ENCODE measurements around the gene SLC10A7. TPM values are rescaled to one million over a fixed set of nuclear protein-coding genes. Genes with fewer than 3 reads are reported as not detected.

Gene SLC10A7
- total and polyA plus RNA-seq, 2 of the 13 experiments (the other 11 are each of a cell fraction or from before 2014, with no cell fraction given): 18.5 to 18.8 TPM

DNA sequence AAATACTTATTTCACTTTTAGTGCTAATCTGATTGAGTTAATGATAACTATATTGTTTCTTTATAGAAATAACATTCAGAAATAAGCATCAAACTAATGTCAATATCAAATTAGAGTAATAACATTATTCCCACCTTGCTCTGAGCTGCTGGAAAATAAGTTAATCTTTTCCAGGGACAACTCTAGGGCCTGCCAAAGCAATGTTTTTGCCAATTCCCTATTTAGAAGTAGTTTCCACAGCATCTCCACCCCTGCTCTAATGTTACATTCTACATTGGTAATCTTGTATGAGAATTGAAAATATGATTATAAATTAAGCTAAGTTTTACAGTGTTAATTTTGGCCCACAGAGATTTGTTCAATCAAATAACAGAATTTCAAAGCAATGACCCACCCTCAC, 239.1 kb downstream of the SLC10A7 start (continued):
- TF ChIP-seq, protein P1, sequence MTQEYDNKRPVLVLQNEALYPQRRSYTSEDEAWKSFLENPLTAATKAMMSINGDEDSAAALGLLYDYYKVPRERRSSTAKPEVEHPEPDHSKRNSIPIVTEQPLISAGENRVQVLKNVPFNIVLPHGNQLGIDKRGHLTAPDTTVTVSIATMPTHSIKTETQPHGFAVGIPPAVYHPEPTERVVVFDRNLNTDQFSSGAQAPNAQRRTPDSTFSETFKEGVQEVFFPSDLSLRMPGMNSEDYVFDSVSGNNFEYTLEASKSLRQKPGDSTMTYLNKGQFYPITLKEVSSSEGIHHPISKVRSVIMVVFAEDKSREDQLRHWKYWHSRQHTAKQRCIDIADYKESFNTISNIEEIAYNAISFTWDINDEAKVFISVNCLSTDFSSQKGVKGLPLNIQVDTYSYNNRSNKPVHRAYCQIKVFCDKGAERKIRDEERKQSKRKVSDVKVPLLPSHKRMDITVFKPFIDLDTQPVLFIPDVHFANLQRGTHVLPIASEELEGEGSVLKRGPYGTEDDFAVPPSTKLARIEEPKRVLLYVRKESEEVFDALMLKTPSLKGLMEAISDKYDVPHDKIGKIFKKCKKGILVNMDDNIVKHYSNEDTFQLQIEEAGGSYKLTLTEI (CRISPR knock-in tag; conservative IDR thresholded peaks at IDR 0.05): no peak
- TF ChIP-seq GABPA (IDR thresholded peaks at IDR 0.05; ENCODE audit: low read depth, low read length) (no peak), GABPA (CRISPR knock-in tag; IDR thresholded peaks at IDR 0.05; ENCODE audit: low read depth) (no peak), AGO1 (IDR thresholded peaks at IDR 0.05; ENCODE audit: low read depth, low read length, poor library complexity, severe bottlenecking) (no peak)
- TF ChIP-seq, protein P2, sequence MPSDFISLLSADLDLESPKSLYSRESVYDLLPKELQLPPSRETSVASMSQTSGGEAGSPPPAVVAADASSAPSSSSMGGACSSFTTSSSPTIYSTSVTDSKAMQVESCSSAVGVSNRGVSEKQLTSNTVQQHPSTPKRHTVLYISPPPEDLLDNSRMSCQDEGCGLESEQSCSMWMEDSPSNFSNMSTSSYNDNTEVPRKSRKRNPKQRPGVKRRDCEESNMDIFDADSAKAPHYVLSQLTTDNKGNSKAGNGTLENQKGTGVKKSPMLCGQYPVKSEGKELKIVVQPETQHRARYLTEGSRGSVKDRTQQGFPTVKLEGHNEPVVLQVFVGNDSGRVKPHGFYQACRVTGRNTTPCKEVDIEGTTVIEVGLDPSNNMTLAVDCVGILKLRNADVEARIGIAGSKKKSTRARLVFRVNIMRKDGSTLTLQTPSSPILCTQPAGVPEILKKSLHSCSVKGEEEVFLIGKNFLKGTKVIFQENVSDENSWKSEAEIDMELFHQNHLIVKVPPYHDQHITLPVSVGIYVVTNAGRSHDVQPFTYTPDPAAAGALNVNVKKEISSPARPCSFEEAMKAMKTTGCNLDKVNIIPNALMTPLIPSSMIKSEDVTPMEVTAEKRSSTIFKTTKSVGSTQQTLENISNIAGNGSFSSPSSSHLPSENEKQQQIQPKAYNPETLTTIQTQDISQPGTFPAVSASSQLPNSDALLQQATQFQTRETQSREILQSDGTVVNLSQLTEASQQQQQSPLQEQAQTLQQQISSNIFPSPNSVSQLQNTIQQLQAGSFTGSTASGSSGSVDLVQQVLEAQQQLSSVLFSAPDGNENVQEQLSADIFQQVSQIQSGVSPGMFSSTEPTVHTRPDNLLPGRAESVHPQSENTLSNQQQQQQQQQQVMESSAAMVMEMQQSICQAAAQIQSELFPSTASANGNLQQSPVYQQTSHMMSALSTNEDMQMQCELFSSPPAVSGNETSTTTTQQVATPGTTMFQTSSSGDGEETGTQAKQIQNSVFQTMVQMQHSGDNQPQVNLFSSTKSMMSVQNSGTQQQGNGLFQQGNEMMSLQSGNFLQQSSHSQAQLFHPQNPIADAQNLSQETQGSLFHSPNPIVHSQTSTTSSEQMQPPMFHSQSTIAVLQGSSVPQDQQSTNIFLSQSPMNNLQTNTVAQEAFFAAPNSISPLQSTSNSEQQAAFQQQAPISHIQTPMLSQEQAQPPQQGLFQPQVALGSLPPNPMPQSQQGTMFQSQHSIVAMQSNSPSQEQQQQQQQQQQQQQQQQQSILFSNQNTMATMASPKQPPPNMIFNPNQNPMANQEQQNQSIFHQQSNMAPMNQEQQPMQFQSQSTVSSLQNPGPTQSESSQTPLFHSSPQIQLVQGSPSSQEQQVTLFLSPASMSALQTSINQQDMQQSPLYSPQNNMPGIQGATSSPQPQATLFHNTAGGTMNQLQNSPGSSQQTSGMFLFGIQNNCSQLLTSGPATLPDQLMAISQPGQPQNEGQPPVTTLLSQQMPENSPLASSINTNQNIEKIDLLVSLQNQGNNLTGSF (CRISPR knock-in tag; IDR thresholded peaks at IDR 0.05): no peak

DNA sequence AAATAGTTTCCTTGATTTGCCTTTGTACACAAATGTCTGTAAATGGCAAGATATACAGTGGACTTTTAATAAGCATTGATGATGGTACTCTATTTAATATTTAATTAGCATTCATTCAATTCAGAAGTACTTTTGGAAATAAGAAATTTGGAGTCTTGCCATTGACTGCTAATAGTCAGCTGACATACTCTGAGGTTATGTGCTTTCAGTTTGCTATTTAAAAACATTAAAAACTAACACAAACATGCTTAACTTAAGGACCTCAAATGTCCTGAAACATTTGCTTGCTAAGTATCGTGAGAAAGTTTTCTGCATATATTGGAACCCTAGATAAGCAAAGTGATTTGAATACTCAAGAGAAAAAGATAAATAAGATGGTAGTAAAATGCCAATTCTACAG, 242.8 kb downstream of the SLC10A7 start:
- Histone ChIP-seq H3K27ac (ENCODE audit: extremely low read length, insufficient read depth, low read length) (no peak overlapping the region), H3K4me3 (replicated peaks in 1 of 3; ENCODE audit: insufficient read depth in 1 of 3, low read depth in 2 of 3, low read length in 3 of 3) (no peak overlapping the region), H3K4me2 (ENCODE audit: low read depth, low read length) (no peak overlapping the region), H3K9ac (ENCODE audit: insufficient read depth, low read depth, low read length) (no peak overlapping the region), H3K4me1 (ENCODE audit: insufficient read depth, low read length) (no peaks in the 10 kb centered on the region), H2AFZ (ENCODE audit: low read length) (no peak overlapping the region), H3K27me3 (ENCODE audit: control insufficient read depth in 1 of 2, insufficient read depth in 2 of 2, low read length in 2 of 2) (no peaks in the 10 kb centered on the region), H3K79me2 (ENCODE audit: insufficient read depth, low read length) (no peaks in the 10 kb centered on the region), H3K9me3 (ENCODE audit: low read length) (no peaks in the 10 kb centered on the region), H4K20me1 (ENCODE audit: insufficient read depth, low read length) (no peaks in the 10 kb centered on the region), H3K36me3 (replicated peaks in 1 of 2; ENCODE audit: control insufficient read depth in 1 of 2, insufficient read depth in 2 of 2, low read length in 2 of 2) (no peaks in the 10 kb centered on the region)
- 100% methylated on average over 1 of the region's 1 CpG for WGBS (ENCODE audit: low lambda C conversion rate)
- intact Hi-C loops (cut with micrococcal nuclease; ENCODE audit: unreplicated experiment) (no loop called here), in situ Hi-C loops (cut with HindIII; ENCODE audit: extremely low pct_ligation_motif_present, low pct_unique_long_range_greater_than_20kb) (no loop called here)
- ATAC-seq: no peak
- POLR2A ChIA-PET: no interaction called here
- no TSS peak for BruUV-seq (replicated peaks)
- DNase-seq (ENCODE audit: low spot score): no peak
- no peak for FAIRE-seq
- CTCF ChIA-PET (ENCODE audit: low intra/inter-chr PET ratio, low total read pairs): no interaction called here
- no peak for TF ChIP-seq NFYC (CRISPR knock-in tag; IDR thresholded peaks at IDR 0.05)
- TF ChIP-seq, protein P3, sequence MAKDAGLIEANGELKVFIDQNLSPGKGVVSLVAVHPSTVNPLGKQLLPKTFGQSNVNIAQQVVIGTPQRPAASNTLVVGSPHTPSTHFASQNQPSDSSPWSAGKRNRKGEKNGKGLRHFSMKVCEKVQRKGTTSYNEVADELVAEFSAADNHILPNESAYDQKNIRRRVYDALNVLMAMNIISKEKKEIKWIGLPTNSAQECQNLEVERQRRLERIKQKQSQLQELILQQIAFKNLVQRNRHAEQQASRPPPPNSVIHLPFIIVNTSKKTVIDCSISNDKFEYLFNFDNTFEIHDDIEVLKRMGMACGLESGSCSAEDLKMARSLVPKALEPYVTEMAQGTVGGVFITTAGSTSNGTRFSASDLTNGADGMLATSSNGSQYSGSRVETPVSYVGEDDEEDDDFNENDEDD (CRISPR knock-in tag; IDR thresholded peaks at IDR 0.05; ENCODE audit: borderline replicate concordance): no peak
- no peak for TF ChIP-seq BRD4 (CRISPR knock-in tag; IDR thresholded peaks at IDR 0.05)
- no peak for TF ChIP-seq ZBTB20 (CRISPR knock-in tag; IDR thresholded peaks at IDR 0.05; ENCODE audit: borderline replicate concordance, low read depth)
- TF ChIP-seq MTF1 (CRISPR knock-in tag; IDR thresholded peaks at IDR 0.05): no peak
- TF ChIP-seq, protein P4, sequence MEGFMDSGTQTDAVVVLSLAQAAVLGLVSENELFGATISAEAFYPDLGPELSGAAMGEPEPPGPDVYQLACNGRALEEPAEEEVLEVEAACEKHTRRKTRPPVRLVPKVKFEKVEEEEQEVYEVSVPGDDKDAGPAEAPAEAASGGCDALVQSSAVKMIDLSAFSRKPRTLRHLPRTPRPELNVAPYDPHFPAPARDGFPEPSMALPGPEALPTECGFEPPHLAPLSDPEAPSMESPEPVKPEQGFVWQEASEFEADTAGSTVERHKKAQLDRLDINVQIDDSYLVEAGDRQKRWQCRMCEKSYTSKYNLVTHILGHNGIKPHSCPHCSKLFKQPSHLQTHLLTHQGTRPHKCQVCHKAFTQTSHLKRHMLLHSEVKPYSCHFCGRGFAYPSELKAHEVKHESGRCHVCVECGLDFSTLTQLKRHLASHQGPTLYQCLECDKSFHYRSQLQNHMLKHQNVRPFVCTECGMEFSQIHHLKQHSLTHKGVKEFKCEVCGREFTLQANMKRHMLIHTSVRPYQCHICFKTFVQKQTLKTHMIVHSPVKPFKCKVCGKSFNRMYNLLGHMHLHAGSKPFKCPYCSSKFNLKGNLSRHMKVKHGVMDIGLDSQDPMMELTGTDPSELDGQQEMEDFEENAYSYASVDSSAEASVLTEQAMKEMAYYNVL (CRISPR knock-in tag; IDR thresholded peaks at IDR 0.05; ENCODE audit: borderline replicate concordance): no peak
- no peak for TF ChIP-seq DMAP1 (CRISPR knock-in tag; IDR thresholded peaks at IDR 0.05)

Data from HepG2 (cell line).